GM19239 (cell line): ENCODE measurements around the gene CDC40.

Experiments
- DNase-seq: peaks from one replicate; pipeline ENCODE4 v3.0.0; 2011; ENCODE audit warnings: low spot score; ENCODE audit not compliant: insufficient read length
- FAIRE-seq: peaks from 2 replicates; lab custom pipeline; 2011; peaks lifted over from hg19 to GRCh38; lab: Jason Lieb, UNC

Gene CDC40

DNA sequence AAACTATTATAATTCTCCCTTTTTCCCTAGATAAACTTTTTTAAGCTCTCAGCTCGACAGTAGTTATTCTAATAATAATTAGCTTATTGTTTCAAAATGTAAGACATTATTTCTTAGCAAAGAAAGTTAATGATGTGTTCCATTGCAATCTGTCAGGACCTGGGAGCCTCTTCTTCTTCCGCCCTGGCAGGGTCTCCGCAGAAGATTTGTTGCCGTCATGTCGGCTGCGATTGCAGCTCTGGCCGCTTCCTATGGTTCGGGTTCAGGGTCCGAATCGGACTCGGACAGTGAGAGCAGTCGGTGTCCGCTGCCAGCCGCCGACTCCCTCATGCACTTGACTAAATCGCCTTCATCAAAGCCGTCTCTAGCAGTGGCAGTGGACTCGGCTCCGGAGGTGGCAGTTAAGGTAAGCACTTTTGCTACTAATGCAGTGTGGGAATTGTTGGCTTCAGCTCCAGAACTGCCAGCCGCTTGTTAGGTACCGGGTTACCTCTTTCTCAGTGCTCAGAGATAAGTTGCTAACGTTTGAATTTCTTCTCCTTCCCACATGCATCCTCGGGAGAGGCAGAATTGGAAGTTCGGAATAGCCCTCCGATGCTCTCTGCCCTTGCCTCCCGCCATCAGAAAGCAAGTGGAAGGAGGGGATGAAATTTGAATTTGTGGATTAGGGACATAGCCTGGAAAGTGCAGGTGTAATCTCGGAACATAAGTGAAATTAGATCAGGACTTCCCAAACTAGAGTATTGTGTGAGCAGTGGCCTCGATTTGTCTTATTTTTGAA, at the start of gene CDC40:
CDC40 (plus strand) TSS at position 200 of the 781 bp plus-strand sequence; CDS start at position 218, 18 bp downstream.
- peak; percentile 35 for FAIRE-seq
- peak; percentile 33 for DNase-seq

DNA sequence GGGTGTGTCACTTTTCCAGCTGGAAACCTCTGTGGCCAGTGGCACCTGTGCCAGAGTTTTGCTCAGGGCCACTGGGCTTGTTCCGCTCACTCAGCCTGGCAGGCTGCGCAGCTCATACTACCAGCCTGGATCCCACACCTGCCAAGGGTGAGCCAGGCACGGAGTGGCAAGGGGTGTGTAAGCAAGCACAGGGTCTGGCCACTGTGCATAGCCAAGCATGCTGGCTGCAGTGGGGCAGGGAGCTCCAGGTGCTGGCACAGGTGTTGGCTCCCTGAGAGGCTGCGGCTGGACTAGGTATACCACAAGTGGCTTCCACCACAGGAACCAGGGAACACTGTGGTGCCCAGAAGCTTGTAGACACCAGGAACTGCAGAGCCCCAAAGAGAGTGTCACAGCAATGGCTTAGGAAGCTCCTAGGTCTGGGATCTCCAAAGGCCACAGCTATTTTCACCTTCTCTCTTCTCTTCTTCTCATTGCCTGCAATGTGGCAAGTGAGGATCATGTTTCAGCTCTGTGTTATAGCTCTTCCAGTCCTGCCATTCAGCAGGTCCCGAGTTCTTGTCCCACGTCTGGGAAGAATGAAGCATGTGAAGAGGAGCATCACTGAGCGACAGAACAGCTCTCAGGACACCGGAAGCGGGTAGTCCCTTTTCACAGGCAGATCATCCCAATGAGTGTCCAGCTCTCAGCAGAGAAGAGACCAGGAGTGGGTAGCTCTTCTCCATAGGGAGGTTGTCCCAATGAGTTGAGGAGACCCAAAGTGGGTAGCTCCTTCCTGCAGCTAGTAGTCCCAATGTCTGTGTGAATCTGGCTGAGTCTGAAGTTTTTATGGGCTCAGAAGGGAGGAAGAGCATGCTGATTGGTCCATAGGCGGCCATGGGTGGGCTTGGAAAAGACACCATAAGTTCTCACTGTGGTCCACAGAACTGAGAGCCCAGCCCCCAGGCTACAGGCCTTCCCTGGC, 42.0 kb upstream of the CDC40 start:
- FAIRE-seq (no peak), DNase-seq (no peak)

DNA sequence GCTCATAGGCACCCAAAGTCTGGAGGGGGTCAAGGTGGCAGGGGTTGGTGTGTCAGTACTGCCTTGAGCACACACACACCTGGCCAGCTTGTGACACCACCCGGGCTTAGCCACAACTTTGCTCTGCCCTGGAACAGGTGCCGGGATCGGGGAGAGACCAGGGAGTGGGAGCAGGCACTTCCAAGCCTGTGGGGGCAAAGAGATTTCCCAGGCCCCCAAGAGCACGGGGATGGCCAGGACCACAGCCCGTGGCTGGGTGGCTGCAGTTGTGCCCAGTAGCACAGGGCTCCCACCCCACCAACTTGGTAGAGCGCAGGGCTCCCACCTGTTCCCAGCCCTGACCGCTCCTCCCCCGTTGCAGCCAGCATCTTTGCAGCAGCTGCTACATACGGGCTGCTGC, 41.2 kb upstream of the CDC40 start:
- no peak for FAIRE-seq
- DNase-seq, result no peak

DNA sequence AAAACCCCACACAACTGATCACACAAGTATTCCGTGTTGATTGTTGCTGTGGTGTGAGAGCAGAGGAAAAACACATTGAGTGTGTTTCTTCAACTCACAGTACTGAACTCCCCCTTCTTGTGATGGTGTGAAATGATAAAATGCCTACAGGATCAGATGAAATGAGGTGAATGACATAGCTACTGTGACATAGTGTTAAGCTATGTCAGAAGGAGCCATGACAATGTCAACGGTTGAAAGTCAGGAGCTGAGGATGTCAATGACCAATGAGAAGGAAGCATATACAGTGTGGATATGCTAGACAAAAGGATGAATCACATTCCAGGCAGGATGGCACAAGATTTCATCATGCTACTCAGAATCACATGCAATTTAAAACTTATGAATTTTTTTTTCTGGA, 39.6 kb upstream of the CDC40 start:
- DNase-seq (no peak), FAIRE-seq (no peak)

DNA sequence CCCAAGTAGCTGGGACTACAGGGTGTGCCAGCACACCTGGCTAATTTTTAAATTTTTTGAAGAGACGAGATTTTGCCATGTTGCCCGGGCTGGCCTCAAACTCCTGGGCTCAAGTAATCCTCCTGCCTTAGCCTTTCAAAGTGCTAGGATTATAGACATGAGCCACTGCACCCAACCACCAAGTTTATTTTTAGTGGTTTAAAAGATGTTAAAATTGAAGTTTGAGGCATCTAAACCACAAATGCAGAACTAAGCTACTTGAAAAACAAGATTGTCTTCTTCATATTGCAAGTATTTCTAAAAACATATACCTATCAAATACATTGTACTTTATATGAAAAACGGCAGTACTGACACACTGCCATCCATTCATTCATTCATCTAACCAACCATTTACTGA, 32.4 kb upstream of the CDC40 start:
- FAIRE-seq (no peak), DNase-seq (no peak)

DNA sequence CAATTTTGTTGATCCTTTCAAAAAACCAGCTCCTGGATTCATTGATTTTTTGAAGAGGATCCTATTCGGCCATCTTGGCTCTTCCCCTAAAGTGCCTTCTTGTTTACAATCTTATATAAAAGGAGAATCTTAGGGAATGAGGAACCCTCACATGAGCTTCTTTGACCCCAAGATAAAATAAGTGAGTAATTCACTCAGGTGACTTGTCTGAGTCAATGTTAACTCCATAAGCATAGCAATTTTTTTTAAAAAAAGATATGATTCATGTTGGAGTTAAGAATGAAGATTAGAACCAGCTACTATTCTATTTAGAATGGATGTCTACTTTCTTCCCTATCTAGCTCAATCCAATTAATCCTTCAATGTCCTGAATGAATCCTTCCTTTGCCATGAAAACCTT, 21.7 kb upstream of the CDC40 start:
- DNase-seq, result no peak

DNA sequence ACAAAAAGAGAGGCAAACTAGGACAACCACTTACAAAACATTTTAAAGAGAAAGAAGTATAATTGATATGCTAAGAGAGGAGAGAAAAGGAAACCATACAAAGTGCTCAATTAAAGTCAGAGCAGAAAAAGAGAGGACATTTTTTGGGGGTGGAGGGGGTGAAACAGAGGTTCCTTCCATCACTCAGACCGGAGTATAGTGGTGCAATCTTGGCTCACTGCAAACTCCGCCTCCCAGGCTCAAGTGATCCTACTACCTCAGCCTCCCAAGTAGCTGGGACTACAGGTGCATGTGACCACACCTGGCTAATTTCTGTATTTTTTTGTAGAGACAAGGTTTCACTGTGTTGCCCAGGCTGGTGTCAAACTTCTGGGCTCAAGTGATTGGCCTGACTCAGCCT, 10.1 kb upstream of the CDC40 start:
- FAIRE-seq (no peak), DNase-seq (no peak)

More for the DNA sequence above, 21.7 kb upstream of the CDC40 start:
- no peak for FAIRE-seq

DNA sequence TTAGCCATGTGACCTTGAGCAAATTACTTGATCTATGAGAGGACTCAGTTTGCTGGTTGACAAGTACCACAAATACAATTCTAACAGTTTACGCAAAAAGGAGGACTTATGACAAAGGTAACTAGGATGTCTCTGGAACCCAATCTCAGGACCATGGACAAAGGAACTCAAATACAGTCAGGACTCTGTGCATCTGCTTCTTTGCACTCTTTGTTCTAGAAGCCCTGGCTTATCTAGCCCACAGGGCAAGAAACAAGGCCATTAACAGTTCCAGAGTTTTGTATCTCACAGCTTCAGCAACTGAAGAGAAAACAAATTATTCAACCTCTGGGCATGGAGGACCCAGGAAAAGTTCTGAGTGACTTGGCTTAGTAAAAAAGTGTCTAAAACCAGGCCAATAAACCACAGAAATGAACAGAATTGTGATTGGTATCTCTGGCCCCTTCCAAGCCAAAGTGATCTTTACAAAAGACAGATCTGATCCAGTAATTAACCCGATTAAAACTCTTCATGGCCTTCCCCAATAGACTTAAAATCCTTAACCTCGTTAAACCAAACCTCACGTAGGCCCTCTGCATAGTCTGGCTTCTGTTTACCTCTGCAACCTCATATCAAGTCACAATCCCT, 6.6 kb upstream of the CDC40 start:
- FAIRE-seq (no peak), DNase-seq (no peak)

DNA sequence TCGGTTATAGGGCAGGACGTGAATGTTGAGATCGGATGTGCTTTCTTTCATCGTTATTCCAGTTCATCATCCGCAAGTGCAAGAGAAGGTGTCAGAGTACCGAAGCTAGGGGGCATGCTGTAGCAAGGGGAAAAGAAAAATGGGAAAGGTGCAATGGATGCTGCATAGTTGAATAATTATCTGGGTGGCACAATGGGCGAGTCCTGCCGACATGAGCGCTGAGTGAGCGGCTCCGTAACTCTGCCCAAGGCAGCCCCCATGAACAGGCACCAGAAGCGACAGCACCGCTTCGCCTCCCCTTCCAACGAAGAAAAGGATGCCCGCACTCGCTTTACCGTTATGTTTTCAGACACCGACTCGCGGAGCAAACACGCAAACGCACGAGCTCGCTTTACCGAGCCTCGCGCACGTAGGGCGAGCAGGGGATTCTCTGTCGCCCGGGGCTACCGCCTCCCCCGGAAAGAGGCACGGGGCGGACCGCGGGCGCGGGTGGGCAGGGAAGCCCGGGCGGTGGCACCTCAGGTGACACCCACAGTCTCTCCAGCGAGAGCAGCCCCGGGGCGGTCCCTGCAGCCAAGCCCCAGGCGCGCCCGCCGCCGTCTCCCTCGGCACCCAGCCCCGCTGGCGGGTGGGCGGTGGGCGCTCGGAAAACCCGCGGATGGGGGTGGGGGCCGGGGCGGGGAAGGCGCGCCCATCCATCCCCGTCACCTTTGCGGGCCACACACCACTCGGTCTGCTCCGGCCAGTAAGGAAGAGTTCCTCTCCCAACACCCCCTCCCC, 1.4 kb upstream of the CDC40 start:
- FAIRE-seq, result peak; percentile 81
- peak; percentile 9 for DNase-seq

DNA sequence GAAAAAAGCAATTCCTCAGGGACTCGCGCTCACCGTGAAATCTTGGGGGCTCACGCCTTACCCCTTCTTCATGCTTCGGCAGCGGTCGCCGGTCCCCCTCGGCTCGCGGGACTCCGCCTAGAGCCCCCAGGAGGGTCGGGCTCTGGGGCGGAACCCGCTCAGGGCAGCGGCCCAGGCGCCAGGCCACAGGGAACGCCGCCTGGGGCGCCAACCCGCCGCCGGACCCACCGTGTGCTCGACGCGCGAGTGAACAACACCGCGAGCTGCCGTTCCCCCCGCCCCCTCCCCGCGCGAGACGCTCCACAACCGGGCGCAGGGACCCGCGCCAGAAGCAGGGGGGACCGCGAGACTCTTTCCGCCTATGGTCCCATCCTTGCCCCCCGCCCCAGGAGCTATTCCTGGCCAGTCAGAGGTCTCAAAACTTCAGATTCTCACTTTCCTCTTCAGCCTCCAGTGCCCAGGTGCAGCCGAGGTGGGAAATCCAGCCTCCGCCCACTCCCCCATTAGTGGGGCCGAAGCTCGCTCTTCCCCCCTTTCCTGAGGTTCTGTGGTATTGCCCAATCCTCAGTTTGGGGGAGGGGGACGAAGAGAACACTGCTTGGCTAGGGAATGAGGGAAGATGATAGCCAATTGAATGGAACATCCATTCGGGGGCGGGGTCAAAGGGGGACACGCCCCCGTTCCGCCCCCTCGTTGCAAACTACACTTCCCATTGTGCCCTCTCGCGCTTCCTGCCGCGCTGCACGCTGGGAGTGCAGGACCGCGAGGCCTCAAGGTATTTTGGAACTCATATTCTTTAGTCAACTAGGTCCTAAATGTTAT, 610 bp upstream of the CDC40 start, which contains the start of gene WASF1:
WASF1 (minus strand) TSS at position 265 of the 822 bp plus-strand sequence. CDS start 52,069 bp downstream, outside the sequence.
- FAIRE-seq (peak; percentile 94), DNase-seq (peak; percentile 73)

DNA sequence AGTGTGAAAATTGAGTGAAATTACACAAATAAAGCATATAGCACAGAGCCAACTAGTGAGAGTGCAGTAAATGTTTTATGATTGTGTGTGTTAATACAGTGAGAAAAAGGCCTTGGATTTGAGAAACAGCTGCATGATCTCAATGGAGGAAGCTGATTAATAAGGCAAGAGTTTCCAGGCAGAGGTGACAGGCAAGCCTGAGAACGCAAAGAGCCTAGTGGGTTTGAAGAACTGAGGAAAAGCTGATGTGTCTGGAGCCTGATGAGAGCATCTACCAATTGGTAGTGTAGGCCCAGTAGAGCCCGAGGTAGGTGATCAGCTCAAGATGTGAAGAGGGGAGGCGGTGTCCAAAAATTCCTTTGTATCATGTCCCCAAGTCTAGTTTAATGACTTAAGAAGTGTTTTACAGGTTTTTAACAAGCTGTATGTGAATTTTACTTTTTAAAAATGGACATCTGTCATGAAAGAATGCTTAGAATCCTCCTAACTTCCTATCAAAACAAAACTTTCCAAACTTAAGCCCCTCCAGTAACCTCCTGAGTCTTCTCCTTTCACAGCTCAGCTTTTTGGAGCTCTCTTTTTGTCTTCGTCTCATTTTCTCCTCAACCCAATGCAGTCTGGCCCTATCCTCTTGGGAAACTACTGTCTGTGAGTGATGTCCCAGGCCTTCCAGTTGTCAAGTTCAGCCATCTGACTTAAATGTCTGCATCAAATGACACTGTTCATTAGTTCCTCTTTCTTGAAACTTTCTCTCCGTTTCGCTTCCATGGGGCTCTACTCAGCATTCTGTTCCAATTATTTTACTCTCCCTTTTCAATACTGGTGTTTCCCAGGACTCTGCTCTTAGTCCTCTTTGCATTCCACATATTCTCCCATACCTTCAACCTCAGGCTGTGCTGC, 1.2 kb downstream of the CDC40 start:
- FAIRE-seq (peak; percentile 28), DNase-seq (no peak)

DNA sequence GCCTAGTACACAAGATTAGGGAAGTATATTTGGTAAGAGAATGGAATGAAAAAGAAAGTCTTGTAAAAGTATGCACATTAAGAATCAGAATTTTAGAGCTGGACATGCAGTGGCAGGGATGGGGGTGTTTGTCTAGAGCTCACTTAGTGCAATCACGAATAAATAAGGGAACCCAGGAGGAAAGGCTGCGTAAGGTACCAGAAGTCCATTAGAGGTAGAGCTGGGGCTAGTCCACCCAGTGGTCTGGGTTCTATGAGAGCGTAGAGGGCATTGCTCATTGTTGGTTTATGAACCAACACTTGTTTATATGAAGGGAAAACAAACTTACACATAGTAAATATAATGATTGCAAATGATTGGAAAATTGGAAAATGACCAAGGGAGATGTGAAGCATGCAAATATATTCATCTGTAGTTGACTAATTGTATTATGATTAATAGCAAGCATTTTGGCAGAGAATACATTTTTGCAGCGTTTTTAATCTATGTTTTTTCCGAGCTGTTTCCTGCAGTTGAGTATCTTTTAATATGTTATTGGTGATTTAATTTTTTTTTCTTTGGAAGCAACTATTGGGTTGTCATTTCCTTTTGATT, 3.2 kb downstream of the CDC40 start:
- DNase-seq (no peak), FAIRE-seq (no peak)

DNA sequence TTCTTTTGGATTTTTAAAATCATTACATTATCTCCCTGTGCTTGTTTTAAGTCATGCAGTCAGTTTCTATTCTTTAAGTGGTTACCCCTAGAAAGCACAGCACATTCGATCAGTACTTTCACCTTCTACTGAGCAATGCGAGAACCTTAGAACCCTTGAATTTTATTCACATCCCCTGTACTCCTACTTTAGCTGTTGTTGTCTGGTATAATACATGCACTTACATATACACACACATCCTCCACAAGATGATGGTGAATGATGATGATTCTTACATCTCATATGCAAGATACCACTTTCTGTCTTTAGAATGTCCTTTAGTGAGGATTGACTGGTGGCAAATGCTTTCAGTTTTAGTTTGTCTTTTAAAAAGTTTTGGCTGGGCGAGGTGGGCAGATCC, 5.7 kb downstream of the CDC40 start:
- no peak for DNase-seq
- peak; percentile 91 for FAIRE-seq

DNA sequence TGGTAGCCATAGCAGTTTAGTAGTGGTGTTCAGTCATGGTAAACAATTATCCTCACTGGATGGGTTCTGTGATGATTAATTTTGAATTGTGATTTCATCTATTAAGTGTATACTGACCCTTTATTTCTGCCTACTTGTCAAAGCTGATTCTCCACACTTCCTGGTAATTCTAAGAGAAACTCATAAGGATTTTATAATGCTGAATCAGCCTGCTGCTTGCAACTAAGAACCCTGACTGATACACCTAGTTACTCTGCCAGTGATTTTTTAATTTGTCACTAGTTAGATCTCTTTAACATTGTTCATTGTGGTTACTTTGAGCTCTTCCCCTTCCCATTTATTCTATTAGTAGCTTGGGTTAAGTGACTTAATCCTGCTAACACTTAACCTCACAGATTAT, 8.6 kb downstream of the CDC40 start:
- no peak for FAIRE-seq

DNA sequence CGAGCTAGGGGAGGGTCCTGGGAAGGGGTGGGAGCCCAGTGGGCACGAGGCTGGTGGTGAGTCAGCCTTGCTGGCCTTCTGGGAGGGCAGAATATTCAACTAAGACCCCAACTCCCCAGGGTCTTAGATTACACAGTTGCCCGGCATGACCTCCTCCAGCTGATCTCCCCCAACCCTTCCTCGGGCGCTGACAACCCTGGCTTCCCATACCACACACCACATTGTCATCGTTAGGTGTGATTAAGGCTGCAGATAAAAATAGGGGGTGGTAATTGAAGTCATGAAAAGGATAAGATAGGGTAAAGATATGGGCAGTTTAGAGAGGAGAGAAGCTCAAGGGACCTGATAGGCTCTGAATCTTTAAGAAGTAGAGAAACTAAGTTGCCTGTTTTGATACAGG, 10.5 kb downstream of the CDC40 start:
- DNase-seq, result no peak
- FAIRE-seq, result no peak

More for the DNA sequence above, 8.6 kb downstream of the CDC40 start:
- DNase-seq, result no peak

DNA sequence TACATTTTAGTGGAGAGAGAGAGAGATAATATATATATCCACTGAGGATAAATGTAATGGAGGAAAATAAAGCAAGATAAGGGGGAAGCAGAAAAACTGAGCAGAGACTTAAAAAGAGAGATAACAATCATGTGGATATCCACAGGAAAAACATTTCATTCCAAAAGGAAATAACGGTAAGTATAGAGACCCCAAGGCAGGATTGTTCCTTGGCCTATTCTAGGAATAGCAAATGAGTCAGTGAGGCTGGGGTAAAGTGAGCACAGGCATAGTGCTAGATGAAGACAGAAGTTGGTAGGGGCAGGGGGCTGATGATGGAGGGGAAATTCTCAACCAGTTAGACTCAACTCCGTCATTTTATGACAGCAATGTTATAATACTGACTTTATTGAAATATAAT, 11.2 kb downstream of the CDC40 start:
- DNase-seq (no peak), FAIRE-seq (no peak)

DNA sequence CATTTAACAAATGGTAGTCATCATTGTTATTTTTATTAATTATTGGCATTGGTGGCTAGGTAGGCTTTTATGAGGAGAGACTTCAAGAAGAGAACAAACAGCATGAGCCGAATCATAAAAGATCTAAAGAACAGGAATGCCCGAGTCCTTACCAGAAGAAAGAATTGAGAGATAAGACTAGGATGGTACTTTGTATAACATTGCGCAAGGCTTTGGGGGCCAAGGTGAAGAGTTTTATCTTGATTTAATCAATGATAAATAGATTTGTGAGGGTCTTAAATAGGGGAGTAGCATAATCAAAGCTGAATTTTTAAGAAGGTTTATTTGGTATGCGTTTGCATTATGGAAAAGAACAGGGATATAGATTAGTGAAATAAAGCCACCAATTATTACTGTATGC, 15.4 kb downstream of the CDC40 start:
- FAIRE-seq (no peak), DNase-seq (no peak)

DNA sequence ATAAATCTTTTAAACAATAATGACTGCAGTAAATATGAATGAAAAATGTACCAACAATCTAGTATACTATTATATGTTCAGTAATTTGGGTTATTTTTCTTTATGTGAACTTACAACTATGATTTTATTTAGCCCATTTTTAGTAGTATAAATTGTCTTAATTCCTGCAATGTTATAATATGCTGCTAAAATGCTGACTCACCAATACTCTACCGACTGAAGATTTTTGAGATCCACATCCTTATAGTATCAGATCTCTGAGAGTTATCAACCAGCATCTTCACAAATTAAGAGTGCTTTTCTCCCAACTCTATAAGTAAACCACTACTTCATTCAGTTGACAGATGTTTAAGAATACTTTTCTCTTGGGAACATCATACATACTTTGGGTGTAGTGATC, 16.6 kb downstream of the CDC40 start:
- FAIRE-seq (no peak), DNase-seq (no peak)
